NCI-H2081 treated with DMSO at 0.1 percent for 48 hours (cell line): Measurements from ENCODE around the gene FKBP2.
"Not testable (repeated sequence)": the region's sequence is repeated elsewhere in the genome, so short reads cannot be mapped to it uniquely, and the experiment has no call there.

Experiments
- DNase-seq: peaks from one replicate; lab custom pipeline; 2025; lab: John Stamatoyannopoulos, UW

FKBP2 gene

DNA sequence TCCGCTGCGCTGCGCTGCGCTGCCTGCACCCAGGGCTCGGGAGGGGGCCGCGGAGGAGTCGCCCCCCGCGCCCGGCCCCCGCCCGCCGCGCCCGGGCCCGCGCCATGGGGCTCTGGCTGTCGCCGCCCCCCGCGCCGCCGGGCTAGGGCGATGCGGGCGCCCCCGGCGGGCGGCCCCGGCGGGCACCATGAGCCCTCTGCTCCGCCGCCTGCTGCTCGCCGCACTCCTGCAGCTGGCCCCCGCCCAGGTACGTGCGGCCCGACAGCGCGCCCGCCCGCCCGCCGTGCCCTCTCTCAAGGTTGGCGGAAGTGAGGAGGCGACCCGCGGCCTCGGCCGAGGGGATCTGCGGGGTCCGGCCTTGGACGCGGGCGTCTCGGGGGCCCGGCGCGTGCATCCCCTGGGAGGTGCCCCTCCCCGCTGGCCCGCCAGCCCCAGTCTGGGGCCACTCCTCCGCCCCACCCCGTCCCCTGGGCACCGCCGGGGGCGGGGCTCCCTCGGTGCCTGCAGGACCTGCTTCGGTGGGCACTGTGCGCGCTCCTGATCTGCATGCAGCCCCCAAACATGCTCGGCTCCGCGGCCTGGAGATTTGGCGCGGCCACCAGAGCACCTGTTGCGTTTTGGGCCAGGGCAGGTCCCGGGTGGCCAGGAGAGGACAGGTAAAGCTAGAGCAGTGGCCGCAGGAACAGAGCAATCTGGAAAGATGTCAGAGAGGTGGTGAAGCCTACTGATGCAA lies 6.1 kb upstream of the FKBP2 start:
- no peak for DNase-seq

GRCh38 chr11:64235437-64236161 lies 5.3 kb upstream of the FKBP2 start:
- DNase-seq, result no peak

DNA sequence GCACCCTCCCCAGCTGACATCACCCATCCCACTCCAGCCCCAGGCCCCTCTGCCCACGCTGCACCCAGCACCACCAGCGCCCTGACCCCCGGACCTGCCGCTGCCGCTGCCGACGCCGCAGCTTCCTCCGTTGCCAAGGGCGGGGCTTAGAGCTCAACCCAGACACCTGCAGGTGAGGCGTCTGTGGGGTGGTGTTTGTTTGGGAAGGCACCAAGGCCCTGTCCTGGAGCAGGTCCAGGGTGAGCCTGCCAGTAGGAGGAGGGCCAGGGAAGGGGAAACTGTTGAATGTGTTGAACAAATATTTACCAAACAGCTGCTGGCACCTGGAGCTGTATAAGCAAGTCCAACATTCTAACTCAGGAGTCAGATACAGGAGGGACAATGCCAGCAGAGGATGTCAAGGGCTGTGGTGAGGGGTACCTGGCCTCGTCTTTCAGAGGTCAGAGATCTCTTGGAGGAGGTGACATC lies 3.4 kb upstream of the FKBP2 start:
- DNase-seq, result peak; percentile 66

GRCh38 chr11:64238076-64238475 lies 2.8 kb upstream of the FKBP2 start:
- DNase-seq, result no peak

GRCh38 chr11:64238999-64239398 lies 1.9 kb upstream of the FKBP2 start:
- no peak for DNase-seq

DNA sequence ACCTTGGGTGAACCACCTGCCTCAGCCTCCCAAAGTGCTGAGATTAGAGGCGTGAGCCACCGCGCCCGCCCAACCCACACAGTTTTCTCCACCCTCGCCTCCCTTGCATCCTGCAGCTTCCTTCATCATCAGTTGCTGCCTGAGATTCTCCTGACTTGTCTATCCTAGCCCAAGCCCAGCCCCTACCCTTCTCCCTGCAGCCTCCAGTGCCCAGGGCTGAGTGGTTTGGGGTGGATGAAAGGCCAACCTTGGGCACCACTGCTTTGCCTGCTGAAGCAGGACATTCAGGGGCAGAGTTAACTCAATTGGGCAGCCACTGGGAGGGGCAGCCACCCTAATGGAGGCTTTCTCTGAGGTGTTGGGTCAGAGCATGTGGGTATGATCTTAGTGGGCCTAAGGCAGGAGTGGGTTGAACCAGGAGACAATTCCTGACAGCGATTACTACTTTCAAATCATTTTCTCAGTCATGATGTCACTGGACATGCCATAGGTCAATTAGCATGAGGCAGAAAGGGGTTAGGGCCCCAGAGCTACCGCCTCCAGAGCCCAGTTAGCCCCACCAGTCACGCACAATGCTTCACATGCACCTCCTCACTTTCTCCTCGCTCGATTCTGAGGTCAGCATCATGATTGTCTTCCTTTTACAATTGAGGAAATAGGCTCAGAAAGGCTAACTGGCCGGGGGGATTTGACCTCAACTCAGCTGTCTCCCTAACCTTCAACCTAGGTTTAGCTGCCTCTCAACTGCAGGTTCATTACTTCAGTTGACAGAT lies 1.0 kb upstream of the FKBP2 start:
- no peak for DNase-seq

- peak; percentile 77 for DNase-seq
These were observed 271 bp downstream of the FKBP2 start for GRCh38 chr11:64241241-64241490.

DNA sequence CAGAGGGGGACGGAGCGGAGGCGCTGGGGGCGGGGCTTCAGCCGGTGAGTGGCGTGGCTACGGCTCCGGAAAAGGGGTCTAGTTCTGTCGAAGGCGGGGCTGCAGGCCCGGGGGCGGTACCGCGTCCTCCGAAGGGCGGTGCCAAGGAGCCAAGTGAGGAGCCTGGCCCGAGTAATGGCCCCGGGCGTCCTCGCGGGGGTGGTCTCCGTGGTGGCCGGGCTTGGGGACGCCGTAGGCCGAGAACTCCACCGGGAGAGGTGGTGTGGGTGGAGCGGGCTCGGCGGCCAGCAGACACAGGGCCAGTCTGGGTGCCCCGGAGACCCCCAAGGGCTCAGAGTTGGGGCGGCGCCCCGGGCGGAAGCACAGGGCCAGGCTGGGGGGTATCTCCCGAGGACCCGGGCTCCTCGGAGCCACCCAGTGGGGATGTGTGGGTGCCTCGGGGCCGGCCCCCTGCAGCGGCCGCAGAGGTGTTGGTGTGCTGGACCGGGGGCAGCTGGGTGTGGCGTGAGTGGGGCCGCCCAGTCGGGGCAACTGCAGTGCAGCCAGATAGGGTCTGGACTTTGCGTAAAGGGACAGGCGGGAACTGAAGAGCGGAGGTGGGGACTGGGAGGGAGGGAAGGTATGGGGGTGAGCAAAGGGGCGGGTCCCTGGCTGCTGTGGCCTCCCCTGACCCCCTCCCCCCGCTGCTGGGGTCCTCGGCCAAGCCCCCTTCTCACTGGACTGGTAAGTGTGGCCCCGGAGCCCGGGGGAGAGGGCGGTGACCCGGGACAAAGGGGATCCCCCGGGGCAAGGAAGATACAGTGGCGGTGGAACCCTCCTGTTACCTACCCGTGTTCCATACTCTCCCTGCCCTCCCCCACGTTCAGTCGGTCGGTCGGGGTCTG lies 838 bp downstream of the FKBP2 start:
- DNase-seq, result no peak

GRCh38 chr11:64243236-64243854 lies 2.5 kb downstream of the FKBP2 start:
- DNase-seq, result no peak

DNA sequence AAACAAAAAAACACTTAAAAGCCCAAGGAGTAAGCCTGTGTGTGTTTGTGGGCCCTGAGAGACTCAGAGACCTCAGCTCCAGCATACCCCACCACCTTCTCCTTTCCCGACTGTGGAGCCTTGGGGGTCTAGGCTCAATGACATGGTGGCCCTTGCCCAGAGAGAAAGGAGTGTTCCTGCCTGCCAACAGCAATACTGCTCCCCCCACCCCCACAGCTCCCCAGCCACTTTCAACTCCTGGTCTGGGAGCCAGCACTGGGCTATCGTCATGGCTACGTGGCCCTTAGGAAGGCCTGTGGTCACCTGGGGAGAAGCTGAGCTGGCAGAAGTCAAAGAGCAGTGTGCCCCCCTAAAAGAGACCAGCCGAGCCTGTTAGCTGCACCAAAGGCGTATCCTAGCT lies 3.2 kb downstream of the FKBP2 start:
- no peak for DNase-seq

- no peak for DNase-seq
These were observed 4.1 kb downstream of the FKBP2 start for GRCh38 chr11:64244966-64245365.

GRCh38 chr11:64245401-64245796 lies 4.5 kb downstream of the FKBP2 start:
- DNase-seq, result no peak

- DNase-seq, result no peak
These were observed 5.1 kb downstream of the FKBP2 start for GRCh38 chr11:64245797-64246620.

DNA sequence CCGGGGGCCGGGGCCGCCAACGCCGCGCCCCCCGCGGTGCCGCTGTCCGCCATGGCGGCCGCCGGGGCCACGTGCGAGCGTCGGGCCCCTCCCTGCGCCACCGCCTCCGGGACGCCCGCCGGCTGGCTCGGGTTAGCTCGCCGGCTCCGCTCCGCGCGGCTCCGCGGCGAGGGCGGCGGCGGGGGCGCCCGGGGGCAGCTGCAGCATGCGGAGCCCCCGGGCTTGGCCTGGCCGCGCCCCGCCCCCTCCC lies 5.7 kb downstream of the FKBP2 start:
- DNase-seq, result not testable (repeated sequence)

GRCh38 chr11:64246871-64247728 lies 6.2 kb downstream of the FKBP2 start, which contains the start of gene PPP1R14B:
Gene PPP1R14B, minus strand, starts transcription at chr11:64246943. Its CDS starts 270 bp downstream, at chr11:64246673.
- no peak for DNase-seq

DNA sequence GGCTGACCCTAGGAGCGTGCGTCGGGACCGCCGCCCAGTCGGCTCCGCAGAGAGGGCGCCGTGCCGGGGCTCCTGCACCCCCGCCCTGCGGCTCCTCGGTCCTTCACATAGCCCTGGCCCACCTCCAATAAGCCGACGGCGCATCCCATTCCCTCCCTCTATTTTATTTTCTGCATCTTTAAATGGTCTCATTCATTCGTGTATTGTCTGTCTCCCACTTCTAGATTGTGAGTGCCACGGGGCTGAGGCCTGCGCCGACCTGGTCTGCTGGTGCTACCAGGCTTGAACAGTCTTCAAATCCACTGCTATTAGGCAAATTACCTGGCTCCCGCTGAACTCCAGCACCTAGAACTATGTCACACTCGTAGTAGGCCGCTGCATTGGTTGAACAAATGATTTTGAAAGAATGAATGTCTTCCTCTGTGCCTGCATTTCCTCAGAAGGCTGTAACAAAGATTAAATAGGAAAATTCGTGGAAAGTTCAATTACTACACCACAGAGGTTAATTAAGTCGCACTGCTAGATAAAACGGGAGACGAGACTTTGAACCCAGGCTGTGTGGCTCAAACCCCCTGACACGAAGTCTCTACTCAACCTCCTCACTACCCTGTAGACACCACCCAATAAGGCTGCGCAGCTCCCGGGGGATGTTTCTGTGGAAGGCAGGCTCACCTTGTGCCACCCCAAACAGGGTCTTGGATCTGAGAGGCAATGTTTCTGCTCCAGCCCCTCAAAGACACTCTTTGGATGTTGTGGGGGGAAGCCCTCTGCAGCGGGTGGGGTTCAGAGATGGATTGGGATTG lies 7.0 kb downstream of the FKBP2 start:
- no peak for DNase-seq

DNA sequence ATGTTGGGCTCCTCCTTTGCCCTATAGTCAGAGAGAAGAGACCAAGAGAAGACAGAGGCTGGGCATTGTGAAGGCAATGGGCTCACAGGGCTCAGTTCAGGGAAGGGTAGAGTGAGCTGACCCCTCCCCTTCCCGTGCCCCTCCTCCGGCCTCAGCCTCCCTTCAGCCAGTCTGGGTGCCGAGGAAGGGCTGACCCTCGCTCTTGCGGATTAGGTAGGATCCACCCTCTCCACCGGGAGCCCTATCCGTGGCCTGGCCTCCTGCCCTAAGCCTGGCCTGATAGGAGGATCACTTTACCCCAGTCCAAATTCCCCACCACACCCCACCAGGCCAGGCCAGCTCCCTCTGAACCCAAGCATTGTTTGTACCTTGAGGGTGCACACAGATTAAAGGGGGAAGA lies 7.7 kb downstream of the FKBP2 start:
- DNase-seq, result no peak

GRCh38 chr11:64249038-64249437 lies 8.1 kb downstream of the FKBP2 start:
- no peak for DNase-seq
